Heart left ventricle (tissue), 16 donors: ENCODE data around the gene THAP3. TPM values are rescaled to one million over a fixed set of nuclear protein-coding genes. Genes with fewer than 3 reads are reported as not detected.

Experiments
- ATAC-seq, 4 donors: fragments of 200-7000 bp; cut with Tn5 transposase; one replicate each; pipeline ENCODE4 v1.9.1; 2020 to 2022; ENCODE audit warnings: moderate library complexity in 4 of 4, mild to moderate bottlenecking in 3 of 4, moderate number of reproducible peaks in 1 of 4
- DNase-seq, 5 donors: peaks; one replicate each; pipeline ENCODE4 v3.0.0-alpha.2; 2020
- H3K27ac ChIP-seq, 12 donors: fragments of 200-600 bp; sonication (generic) in 4 of 12; one replicate each; pipeline versions ENCODE4 v1.5.0 to v1.8.0; 2016 to 2022; ENCODE audit warnings: mild to moderate bottlenecking in 2 of 12
- H3K27me3 ChIP-seq, 9 donors: fragments of 200-600 bp; sonication (generic) in 2 of 9; one replicate each; pipeline versions ENCODE4 v1.5.1 to v1.8.0; 2016 to 2022; ENCODE audit warnings: mild to moderate bottlenecking in 3 of 9
- H3K36me3 ChIP-seq, 9 donors: fragments of 200-600 bp; sonication (generic) in 2 of 9; one replicate each; pipeline versions ENCODE4 v1.5.0 to v1.8.0; 2018 to 2022; ENCODE audit warnings: mild to moderate bottlenecking in 2 of 9
- H3K4me1 ChIP-seq, 12 donors: fragments of 200-600 bp; sonication (generic) in 4 of 12; one replicate each; pipeline versions ENCODE4 v1.5.0 to v1.8.0; 2016 to 2022; ENCODE audit warnings: mild to moderate bottlenecking in 3 of 12
- H3K4me3 ChIP-seq, 12 donors: fragments of 200-600 bp; sonication (generic) in 4 of 12; one replicate each; pipeline versions ENCODE4 v1.5.0 to v1.8.0; 2017 to 2022; ENCODE audit warnings: mild to moderate bottlenecking in 9 of 12, moderate library complexity in 4 of 12
- H3K9me3 ChIP-seq, 12 donors: fragments of 200-600 bp; sonication (generic) in 4 of 12; one replicate each; pipeline versions ENCODE4 v1.5.0 to v1.8.0; 2016 to 2022; ENCODE audit warnings: mild to moderate bottlenecking in 1 of 12
- CTCF ChIP-seq, 12 donors: fragments of 200-600 bp; sonication (generic) in 4 of 12; IDR thresholded peaks; one replicate each; pipeline versions ENCODE4 v1.5.0 to v1.8.0; 2018 to 2022; ENCODE audit warnings: antibody characterized with exemption in 12 of 12, mild to moderate bottlenecking in 5 of 12
- POLR2A ChIP-seq, 2 donors: fragments of 450-650 bp; IDR thresholded peaks; one replicate each; pipeline ENCODE4 v1.6.1; 2017; ENCODE audit warnings: antibody characterized with exemption in 2 of 2, mild to moderate bottlenecking in 2 of 2, moderate library complexity in 2 of 2
- WGBS, 4 donors: extraction: QIAGEN DNeasy Blood & Tissue Kit in 2 of 4; methylation state at CpG; one replicate each; pipeline versions ENCODE4 v1.1.5 to v1.1.7; 2013 to 2018; 5-methylcytosine and 5-hydroxymethylcytosine counted together
- intact Hi-C, 10 donors: fragments of 100-400 bp; cut with DNase I; formaldehyde crosslinking; loops; one replicate each; pipeline versions ENCODE4 v1.11.1 to v1.14.2; 2022
- polyA plus RNA-seq, 2 donors: library from polyadenylated mRNA; stranded (reverse); fragments of 200-250 nt; gene quantifications; one replicate each; pipeline ENCODE4 v1.2.3, GENCODE V29; 2013
- total RNA-seq, 9 donors: library from RNA; depleted of rRNA in 2 of 9; stranded (reverse); fragments of >200 nt in 2 of 9; fragmentation: NEBNext Ultra II Directional in 3 of 9; extraction: Animal tissue kit (Norgen Biotek cat#: 25700) in 3 of 9; gene quantifications; one replicate each; pipeline versions ENCODE4 v1.1.0 to v1.2.4, GENCODE V29; 2016 to 2023
- donor health status: ischemic (EF 13 %, LVEDD 7.1; RV severe dilation, severe dysfunction).
- donor health status: healthy with polysubstance abuse.
- donor health status: DM: no; HTN: yes; CAD: no.
- donor health status: DM: no; HTN: no; CAD: no.
- donor health status: ischemic (EF 25% LVEDD 6.9; RV normal size, moderate dysfunction).
- donor health status: ischemic (EF 25% LVEDD 5.7; RV mildly dilated, moderate dysfunction).
- donor health status: healthy.
- donor health status: DM: yes; HTN: yes; CAD: no.
- donor health status: ischemic (EF 35%, LVEDD 5.7; RV mildly dilated, moderate dysfunction).
- donor health status: nonischemic (EF 11% LVEDD 7.7; RV severe dilation, severe dysfunction).
- donor health status: DM: yes; HTN: yes; CAD: no.
- donor health status: PGD.
- donor health status: ischemic (EF 29% LVEDD 5.4; RV normal size, mild dysfunction).
- donor health status: nonischemic (EF 23%, LVEDD 6.1; RV moderate dilation, normal function).

THAP3 gene
- total and polyA plus RNA-seq, 11 donors = 7.5 to 22.1 (median 14.0) TPM

- peak; percentile 81 to 88 (median 82) for DNase-seq
- intact Hi-C loops = loop anchor here in 2 of 10 donors (1.0 to 5.0 kb wide), 3 partner anchors 8 to 98 kb away; partner anchors contain the start of genes DNAJC11 (in 1 of the 2) and THAP3 (in 1 of the 2)
- peak; percentile 9 to 64 (median 38) for ATAC-seq
- peak overlapping the region; percentile 92 to 100 (median 99) for H3K27ac ChIP-seq
- H3K4me3 ChIP-seq = peak overlapping the region in 11 of 12 donors; percentile 72 to 96 (median 90)
- peaks cover 0 to 4% (median 2%) of the 10 kb centered on the region in 9 donors for H3K36me3 ChIP-seq
- H3K9me3 ChIP-seq = no peaks in the 10 kb centered on the region
- H3K27me3 ChIP-seq = no peaks in the 10 kb centered on the region
- TF ChIP-seq POLR2A (IDR thresholded peaks at IDR 0.05) (peak in 1 of 2 donors; percentile 31), CTCF (IDR thresholded peaks at IDR 0.05) (peak in 1 of 12 donors; percentile 8)
- WGBS, 4 donors = 5 to 18% (median 11%) methylated on average over 19 of the region's 19 CpGs
- peaks cover 16 to 50% (median 41%) of the 10 kb centered on the region in 12 donors for H3K4me1 ChIP-seq
These were observed 20.6 kb upstream of the THAP3 start for GRCh38 chr1:6603915-6604558.

- intact Hi-C loops = loop anchor here in 2 of 10 donors (1.0 to 5.0 kb wide), 3 partner anchors 8 to 174 kb away; partner anchors contain the start of genes CAMTA1 (in 1 of the 2) and KLHL21 (in 1 of the 2)
- Histone ChIP-seq H3K27ac (peak overlapping the region; percentile 90 to 99 (median 98)), H3K36me3 (peaks cover 0 to 12% (median 0%) of the 10 kb centered on the region in 9 donors), H3K9me3 (no peaks in the 10 kb centered on the region), H3K4me1 (peaks cover 0 to 41% (median 20%) of the 10 kb centered on the region in 12 donors), H3K27me3 (no peaks in the 10 kb centered on the region), H3K4me3 (peak overlapping the region; percentile 68 to 100 (median 96))
- peak in 1 of 2 donors; percentile 55 for TF ChIP-seq POLR2A (IDR thresholded peaks at IDR 0.05)
- peak in 2 of 12 donors; percentile 12 to 25 for TF ChIP-seq CTCF (IDR thresholded peaks at IDR 0.05)
- ATAC-seq = peak; percentile 20 to 69 (median 56)
- peak; percentile 43 to 70 (median 63) for DNase-seq
- 0% methylated on average over 29 to 67 of the region's 67 CpGs for WGBS, 4 donors
These were observed 11.9 kb upstream of the THAP3 start for GRCh38 chr1:6612641-6613360.

- H3K9me3 ChIP-seq = no peaks in the 10 kb centered on the region
- H3K4me1 ChIP-seq = peaks cover 0 to 41% (median 20%) of the 10 kb centered on the region in 12 donors
- H3K4me3 ChIP-seq = peak within 1 kb of the TSS; percentile 68 to 100 (median 96)
- H3K27ac ChIP-seq = peak within 1 kb of the TSS; percentile 90 to 99 (median 98)
- peaks cover 0 to 19% (median 0%) of the 10 kb centered on the region in 9 donors for H3K36me3 ChIP-seq
- DNase-seq = peak; percentile 99 to 100 (median 100)
- peak; percentile 96 to 100 (median 99) for ATAC-seq
- H3K27me3 ChIP-seq = no peaks in the 10 kb centered on the region
- WGBS, 4 donors = 0 to 1% (median 0%) methylated on average over 4 to 84 of the region's 84 CpGs
- peak in 1 of 2 donors; percentile 49 for TF ChIP-seq POLR2A (IDR thresholded peaks at IDR 0.05)
- TF ChIP-seq CTCF (IDR thresholded peaks at IDR 0.05) = peak in 1 of 12 donors; percentile 5
- intact Hi-C loops = loop anchor here in 1 of 10 donors (5.0 kb wide), 1 partner anchor 174 kb away; the partner anchor contains the start of gene CAMTA1
These were observed 11.2 kb upstream of the THAP3 start, which contains the start of gene PHF13 for GRCh38 chr1:6613361-6614018. Gene PHF13 (plus strand): TSS chr1:6613731. CDS start chr1:6614067, 336 bp downstream.
